Activated B cell treated with CpG ODN at 0.5 μM for 24 hours (primary cell): ENCODE results near the gene SCLY. TPM values are rescaled to one million over a fixed set of nuclear protein-coding genes. Genes with fewer than 3 reads are reported as not detected.

Source experiments
- ATAC-seq: fragments of 200-7000 bp; cut with Tn5 transposase; one replicate; pipeline ENCODE4 v1.10.0; 2021; ENCODE audit warnings: low read depth, mild to moderate bottlenecking, moderate library complexity
- CTCF ChIA-PET: fragments of 350-600 bp; sonication (Branson Sonifier 250); formaldehyde crosslinking; loops from one replicate; lab custom pipeline; 2021; ENCODE audit warnings: antibody characterized with exemption; lab: Charles Lee
- POLR2A ChIA-PET: fragments of 350-600 bp; sonication (Branson Sonifier 250); formaldehyde crosslinking; loops from one replicate; lab custom pipeline; 2021; ENCODE audit warnings: antibody characterized with exemption; lab: Charles Lee
- DNase-seq: peaks from one replicate; pipeline ENCODE4 v3.0.0; 2022
- H3K27ac Mint-ChIP-seq: one replicate; pipeline ENCODE4 v1.8.0; 2020; ENCODE audit warnings: mixed read lengths
- H3K27me3 Mint-ChIP-seq: one replicate; pipeline ENCODE4 v1.8.0; 2021; ENCODE audit warnings: mixed read lengths
- H3K36me3 Mint-ChIP-seq: one replicate; pipeline ENCODE4 v1.8.0; 2021; ENCODE audit warnings: low read depth, mixed read lengths
- H3K4me1 Mint-ChIP-seq: one replicate; pipeline ENCODE4 v1.8.0; 2021; ENCODE audit warnings: mixed read lengths
- H3K4me3 Mint-ChIP-seq: one replicate; pipeline ENCODE4 v1.8.0; 2020; ENCODE audit warnings: mild to moderate bottlenecking, mixed read lengths
- H3K9me3 Mint-ChIP-seq: one replicate; pipeline ENCODE4 v1.8.0; 2020; ENCODE audit warnings: mixed read lengths
- intact Hi-C: fragments of 100-400 bp; cut with micrococcal nuclease; formaldehyde crosslinking; loops from one replicate; pipeline ENCODE4 v1.15.1; 2024
- total RNA-seq: library from RNA; stranded (reverse); gene quantifications from 2 replicates; pipeline ENCODE4 v1.2.3, GENCODE V29; 2022
- TF ChIP-seq, protein P1 (sequence below): fragments of 200-600 bp; IDR thresholded peaks from one replicate; pipeline ENCODE4 v1.8.0; 2022; ENCODE audit warnings: antibody characterized with exemption, mild to moderate bottlenecking

Gene SCLY
- total RNA-seq, 1 donor from 2014 or later = 26.9 TPM

DNA sequence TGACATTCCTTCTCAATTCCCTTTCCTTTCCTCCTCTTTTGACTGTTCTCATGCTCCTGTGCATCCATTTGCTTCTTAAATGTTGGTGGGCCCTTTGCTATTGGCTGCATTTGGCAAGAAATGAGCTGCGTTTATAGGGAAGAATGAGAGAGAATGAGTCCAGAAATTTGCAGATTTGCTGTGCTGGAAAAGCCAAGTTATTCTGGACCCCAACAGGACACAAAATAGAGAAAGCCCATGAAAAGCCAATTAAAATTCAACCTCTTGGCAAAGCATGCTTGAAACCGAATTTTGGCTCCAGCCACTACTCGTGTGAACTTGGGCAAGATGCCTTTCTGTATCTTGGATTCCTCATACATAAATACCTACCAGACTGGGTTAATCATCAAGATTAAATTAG, 1.3 kb upstream of the SCLY start:
- peaks cover 5% of the 10 kb centered on the region for H3K36me3 Mint-ChIP-seq
- no peak for DNase-seq
- no peak for ATAC-seq
- H3K4me3 Mint-ChIP-seq = peak overlapping the region; percentile 85
- TF ChIP-seq, protein P1, sequence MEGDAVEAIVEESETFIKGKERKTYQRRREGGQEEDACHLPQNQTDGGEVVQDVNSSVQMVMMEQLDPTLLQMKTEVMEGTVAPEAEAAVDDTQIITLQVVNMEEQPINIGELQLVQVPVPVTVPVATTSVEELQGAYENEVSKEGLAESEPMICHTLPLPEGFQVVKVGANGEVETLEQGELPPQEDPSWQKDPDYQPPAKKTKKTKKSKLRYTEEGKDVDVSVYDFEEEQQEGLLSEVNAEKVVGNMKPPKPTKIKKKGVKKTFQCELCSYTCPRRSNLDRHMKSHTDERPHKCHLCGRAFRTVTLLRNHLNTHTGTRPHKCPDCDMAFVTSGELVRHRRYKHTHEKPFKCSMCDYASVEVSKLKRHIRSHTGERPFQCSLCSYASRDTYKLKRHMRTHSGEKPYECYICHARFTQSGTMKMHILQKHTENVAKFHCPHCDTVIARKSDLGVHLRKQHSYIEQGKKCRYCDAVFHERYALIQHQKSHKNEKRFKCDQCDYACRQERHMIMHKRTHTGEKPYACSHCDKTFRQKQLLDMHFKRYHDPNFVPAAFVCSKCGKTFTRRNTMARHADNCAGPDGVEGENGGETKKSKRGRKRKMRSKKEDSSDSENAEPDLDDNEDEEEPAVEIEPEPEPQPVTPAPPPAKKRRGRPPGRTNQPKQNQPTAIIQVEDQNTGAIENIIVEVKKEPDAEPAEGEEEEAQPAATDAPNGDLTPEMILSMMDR = no peak
- intact Hi-C loops = no loop called here
- ChIA-PET POLR2A (interaction anchor here (0.6 kb wide), 2 partner anchors 143 to 365 kb away, joined by 3 to 4 read pairs; no protein-coding TSS in a partner anchor), CTCF (no interaction called here)
- peaks cover 10% of the 10 kb centered on the region for H3K27me3 Mint-ChIP-seq
- H3K4me1 Mint-ChIP-seq = peaks cover 20% of the 10 kb centered on the region
- peak overlapping the region; percentile 1 for H3K27ac Mint-ChIP-seq
- H3K9me3 Mint-ChIP-seq = peaks cover 3% of the 10 kb centered on the region

DNA sequence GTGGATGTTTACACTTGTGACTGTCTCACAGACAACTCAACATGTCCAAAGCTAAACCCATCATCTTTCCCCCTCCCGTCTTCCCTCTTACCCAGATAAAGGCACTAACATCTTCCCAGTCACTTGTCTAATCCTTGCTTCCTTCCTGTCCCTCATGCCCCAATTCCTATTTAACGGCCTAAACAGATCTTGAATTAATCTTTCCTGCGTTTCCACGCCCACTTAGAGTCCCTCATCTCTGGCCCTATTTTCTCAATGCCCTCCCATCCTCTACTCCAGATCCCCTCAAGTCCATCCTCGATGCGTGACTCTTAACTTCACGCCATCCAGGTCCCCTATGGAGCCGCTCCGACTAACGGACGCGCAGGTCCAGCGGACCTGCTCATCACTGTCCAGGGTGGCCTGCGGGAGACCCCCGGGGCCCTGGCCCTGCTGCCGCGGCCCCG, 682 bp upstream of the SCLY start:
- intact Hi-C loops = loop anchor here (1.0 to 10.0 kb wide), 7 partner anchors 38 to 181 kb away; partner anchors contain the start of genes HES6 and ILKAP
- ATAC-seq (no peak), DNase-seq (no peak)
- POLR2A ChIA-PET = interaction anchor here (0.8 to 1.5 kb wide), 9 partner anchors 23 to 179 kb away, joined by 3 to 10 read pairs (median 3); partner anchors contain the start of gene ILKAP
- peak overlapping the region; percentile 68 for H3K27ac Mint-ChIP-seq
- H3K4me3 Mint-ChIP-seq = peak overlapping the region; percentile 85
- peaks cover 10% of the 10 kb centered on the region for H3K27me3 Mint-ChIP-seq
- peaks cover 9% of the 10 kb centered on the region for H3K36me3 Mint-ChIP-seq
- H3K4me1 Mint-ChIP-seq = peaks cover 20% of the 10 kb centered on the region
- H3K9me3 Mint-ChIP-seq = peaks cover 3% of the 10 kb centered on the region
- CTCF ChIA-PET = interaction anchor here (1.5 kb wide), 1 partner anchor 31 kb away, joined by 3 read pairs; no protein-coding TSS in a partner anchor
- TF ChIP-seq, protein P1 = no peak

DNA sequence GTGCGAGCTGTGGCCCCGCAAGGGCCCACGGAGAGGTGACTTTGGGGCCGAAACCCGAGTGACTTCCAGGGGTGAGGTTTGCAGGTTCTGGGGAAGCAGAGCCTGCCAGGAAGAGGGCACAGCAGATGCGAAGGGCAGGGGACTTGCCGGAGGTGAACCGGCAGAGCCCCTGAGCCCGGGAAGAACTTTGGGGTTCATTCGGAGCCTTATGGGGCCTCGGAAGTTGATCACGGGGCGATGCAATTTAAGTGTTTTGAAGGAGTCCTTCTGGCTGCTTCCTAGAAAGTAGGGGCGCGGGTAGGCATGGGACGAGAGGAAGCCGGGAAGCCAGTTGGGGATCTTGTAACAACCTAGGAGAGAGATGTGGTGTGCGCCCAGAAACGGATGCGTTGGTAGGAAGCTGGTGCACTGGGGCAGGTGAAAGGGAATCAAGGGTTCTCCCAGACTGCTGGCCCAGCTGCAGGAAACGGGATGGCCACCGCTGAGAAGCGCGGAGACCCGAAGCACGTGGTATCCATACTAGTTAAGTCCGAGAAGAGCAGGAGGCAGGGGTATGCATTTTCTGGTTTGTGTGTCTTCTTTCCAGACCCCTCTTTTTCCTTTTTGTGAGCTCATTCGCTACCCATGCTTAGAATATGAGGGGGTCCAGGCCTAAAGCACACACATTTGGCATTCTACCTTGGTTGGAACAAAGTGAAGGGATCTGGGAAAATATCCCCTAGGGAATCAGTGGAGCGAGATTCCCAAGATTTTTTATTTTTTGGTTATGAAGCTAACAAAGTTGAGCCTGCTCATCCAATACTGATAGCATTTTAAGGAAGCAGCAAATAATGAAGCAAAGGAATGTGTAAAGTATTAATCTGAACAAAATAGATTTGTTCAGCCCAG, 758 bp downstream of the SCLY start:
- Mint-ChIP-seq H3K36me3 (peaks cover 20% of the 10 kb centered on the region), H3K27ac (peak overlapping the region; percentile 32), H3K4me1 (peaks cover 20% of the 10 kb centered on the region), H3K27me3 (peaks cover 8% of the 10 kb centered on the region), H3K9me3 (no peaks in the 10 kb centered on the region), H3K4me3 (peak overlapping the region; percentile 85)
- DNase-seq (no peak), ATAC-seq (peak; percentile 1)
- TF ChIP-seq, protein P1 = no peak
- POLR2A ChIA-PET = interaction anchor here (0.6 to 1.5 kb wide), 11 partner anchors 24 to 169 kb away, joined by 3 to 10 read pairs (median 3); partner anchors contain the start of gene ILKAP
- intact Hi-C loops = loop anchor here (1.0 to 10.0 kb wide), 5 partner anchors 45 to 228 kb away; partner anchors contain the start of gene HES6
- CTCF ChIA-PET = interaction anchor here (1.5 kb wide), 1 partner anchor 33 kb away, joined by 3 read pairs; no protein-coding TSS in a partner anchor

DNA sequence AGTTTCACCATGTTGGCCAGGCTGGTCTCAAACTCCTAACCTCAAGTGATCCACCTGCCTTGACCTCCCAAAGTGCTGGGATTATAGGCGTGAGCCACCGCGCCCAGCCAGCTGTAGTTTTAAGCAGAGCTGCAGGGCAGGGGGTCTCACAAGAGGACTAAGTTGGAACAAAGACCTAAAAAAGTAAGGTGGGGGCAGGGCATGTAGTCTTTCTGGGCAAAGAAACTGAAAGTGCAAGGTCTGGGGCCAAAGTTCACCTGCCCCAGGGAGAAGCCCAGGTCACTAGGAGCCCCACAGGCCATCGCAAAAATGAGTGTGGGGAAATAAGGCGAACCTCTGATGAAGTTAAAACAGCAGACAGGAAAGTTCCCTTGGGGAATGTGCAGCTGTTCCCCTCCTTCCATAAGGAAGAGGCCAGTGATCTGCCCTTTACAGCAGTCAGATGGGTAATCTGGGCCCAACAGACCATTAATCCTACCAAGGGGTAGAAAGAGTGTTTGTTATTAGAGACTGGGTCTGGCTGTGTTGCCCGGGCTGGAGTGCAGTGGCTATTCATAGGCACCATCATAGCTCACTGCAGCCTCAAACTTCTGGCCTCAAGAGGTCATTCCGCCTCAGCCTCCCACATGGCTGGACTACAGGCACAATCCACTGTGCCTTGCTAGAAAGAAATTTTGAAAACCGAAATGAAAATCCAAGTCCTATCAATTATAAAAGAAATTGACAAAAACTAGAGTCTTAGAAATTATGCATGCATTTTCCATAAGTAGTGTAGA, 2.8 kb downstream of the SCLY start:
- H3K36me3 Mint-ChIP-seq = peaks cover 38% of the 10 kb centered on the region
- H3K4me1 Mint-ChIP-seq = peaks cover 20% of the 10 kb centered on the region

More for the DNA sequence above, 2.8 kb downstream of the SCLY start:
- no peaks in the 10 kb centered on the region for H3K27me3 Mint-ChIP-seq
- H3K27ac Mint-ChIP-seq = no peak overlapping the region
- H3K4me3 Mint-ChIP-seq = no peak overlapping the region
- no peaks in the 10 kb centered on the region for H3K9me3 Mint-ChIP-seq
- intact Hi-C loops = loop anchor here (5.0 to 10.0 kb wide), 2 partner anchors 141 to 169 kb away; no protein-coding TSS in a partner anchor
- TF ChIP-seq, protein P1 = no peak
- ATAC-seq (no peak), DNase-seq (no peak)
- POLR2A ChIA-PET = no interaction called here
- CTCF ChIA-PET = no interaction called here
